GM21529 (cell line): ENCODE data around the gene MYPN.
"Not testable (repeated sequence)": the region's sequence is repeated elsewhere in the genome, so short reads cannot be mapped to it uniquely, and the experiment has no call there.

ENCODE experiments used
- ATAC-seq: cut with Tn5 transposase; IDR thresholded peaks from one replicate; pipeline ENCODE4 v1.9.1; 2021; ENCODE audit not compliant: unreplicated experiment

The MYPN gene

DNA sequence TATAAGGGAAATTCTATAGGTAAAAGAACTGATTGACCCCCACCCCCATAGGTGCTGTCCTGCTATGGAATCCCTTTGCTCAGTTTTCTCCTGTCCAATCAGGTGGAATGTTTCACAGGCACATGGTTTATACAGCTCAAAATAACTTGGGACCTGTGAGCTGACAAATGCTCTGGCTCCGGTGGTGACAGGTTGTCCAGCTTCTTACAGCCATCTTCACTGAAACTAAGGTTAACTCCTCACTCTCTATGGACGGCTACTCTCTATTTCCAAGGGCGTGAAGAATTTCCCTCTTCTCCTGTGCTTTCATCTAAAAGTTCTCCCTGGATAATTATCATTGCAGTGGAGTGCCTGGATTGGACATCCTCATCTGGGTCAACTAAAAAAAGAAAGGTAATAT, at the start of gene MYPN:
TSS of gene MYPN (plus strand) at position 158 of the 400 bp plus-strand sequence. CDS start 11,951 bp downstream, outside the sequence.
- no peak for ATAC-seq

DNA sequence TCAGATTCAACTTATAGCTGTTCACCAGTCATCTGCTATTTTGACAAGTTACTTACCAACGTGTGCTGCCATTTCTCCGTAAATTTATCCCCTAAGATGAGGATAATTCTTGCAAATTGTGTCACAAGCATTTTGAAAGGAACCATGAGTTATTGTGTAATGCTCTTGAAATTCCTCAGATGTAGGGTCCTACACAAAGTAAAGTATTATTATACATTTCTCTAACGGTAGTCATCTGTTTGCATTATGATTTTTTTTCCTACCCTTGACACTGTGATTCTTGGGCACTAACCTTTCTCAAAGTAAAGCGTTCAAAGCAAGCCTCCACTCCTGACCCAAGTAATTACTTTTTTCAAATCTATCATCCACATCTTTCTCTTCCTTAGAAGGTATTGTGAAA, 42.3 kb upstream of the MYPN start:
- no peak for ATAC-seq

- no peak for ATAC-seq
Observed at GRCh38 chr10:68067508-68067907, 41.8 kb upstream of the MYPN start.

- no peak for ATAC-seq
Observed at GRCh38 chr10:68073631-68074030, 35.7 kb upstream of the MYPN start.

GRCh38 chr10:68074031-68074774, 35.1 kb upstream of the MYPN start:
- no peak for ATAC-seq

- ATAC-seq = peak; percentile 91
Observed at GRCh38 chr10:68074775-68075549, 34.3 kb upstream of the MYPN start, which contains the start of gene HERC4. Gene HERC4 (minus strand): TSS chr10:68075283. CDS start chr10:68073108, 2,175 bp downstream.

- ATAC-seq = no peak
Observed at GRCh38 chr10:68075550-68076004, 33.7 kb upstream of the MYPN start.

GRCh38 chr10:68076081-68076480, 33.2 kb upstream of the MYPN start:
- ATAC-seq = not testable (repeated sequence)

DNA sequence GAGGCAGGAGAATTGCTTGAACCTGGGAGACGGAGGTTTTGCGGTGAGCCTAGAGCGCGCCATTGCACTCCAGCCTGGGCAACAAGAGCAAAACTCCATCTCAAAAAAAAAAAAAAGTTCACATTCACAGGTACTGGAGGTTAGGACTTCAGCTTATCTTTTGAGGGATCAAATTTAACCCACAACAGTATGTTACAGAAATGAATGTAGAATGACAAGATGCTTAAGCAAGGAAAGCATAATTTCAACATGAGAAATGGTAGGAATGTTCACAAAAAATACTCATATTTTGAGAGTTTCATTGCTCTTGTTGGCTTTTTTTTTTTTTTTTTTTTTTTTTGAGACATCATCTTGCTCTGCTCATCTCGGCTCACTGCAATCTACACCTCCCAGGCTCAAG, 32.3 kb upstream of the MYPN start:
- no peak for ATAC-seq

DNA sequence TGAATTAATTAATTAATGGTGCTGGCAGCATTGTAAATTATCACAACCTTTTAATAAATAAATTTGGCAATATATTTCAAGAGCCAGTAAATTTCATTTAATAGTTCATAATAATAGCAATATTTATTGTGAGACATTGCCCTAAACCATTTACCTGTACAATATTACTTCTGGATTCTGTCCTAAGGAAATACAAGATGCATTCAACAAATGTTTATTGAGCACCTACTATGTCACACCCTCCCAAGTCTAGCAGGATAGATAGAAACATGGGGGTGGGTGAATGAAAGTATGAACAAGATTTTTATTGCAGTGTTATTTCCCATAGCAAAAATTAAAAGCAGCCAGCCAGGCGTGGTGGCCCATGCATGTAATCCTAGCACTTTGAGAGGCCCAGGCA, 29.9 kb upstream of the MYPN start:
- no peak for ATAC-seq

DNA sequence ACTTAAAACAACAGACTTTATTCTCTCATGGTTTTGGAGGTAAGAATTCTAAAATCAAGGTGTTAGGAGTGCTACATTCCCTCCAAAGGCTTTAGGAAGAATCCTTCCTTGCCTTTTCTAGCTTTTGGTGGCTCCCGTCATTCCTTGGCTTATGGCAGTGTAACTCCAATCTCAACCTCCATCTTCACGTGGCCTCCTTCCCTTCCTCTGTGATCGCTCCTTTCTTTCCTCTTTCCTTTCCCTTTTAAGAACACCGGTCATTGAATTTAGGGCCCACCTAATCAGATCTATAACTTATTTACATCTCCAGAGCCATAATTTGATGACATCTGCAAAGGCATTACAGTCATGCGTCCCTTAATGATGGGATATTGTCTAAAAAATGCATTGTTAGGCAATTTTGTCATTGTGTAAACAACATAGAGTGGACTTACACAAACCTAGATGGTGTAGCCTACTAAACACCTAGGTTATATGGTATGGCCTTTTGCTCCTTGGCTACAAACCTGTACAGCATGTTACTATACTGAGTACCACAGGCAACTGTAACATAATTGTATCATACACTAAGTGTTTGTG, 28.3 kb upstream of the MYPN start:
- no peak for ATAC-seq

- no peak for ATAC-seq
Observed at GRCh38 chr10:68081916-68082315, 27.4 kb upstream of the MYPN start.

DNA sequence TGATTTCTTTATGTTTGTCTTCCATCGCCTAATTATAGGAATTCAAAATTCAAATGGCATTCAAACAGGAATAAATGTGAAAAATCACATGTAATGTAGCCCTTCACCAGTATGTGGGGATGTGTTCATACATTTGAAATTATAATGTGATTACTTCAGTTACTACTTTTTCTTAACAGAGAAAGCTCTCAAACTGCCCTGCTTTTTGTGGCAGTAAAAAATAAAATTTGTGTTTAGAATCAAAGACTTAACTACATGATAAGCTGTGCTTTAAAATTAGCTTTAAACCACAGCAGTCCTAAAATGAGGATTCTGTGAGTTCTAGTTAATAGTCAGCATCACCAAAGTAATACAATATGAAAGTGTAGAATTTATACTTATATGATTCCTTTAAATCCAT, 26.4 kb upstream of the MYPN start:
- ATAC-seq = no peak

DNA sequence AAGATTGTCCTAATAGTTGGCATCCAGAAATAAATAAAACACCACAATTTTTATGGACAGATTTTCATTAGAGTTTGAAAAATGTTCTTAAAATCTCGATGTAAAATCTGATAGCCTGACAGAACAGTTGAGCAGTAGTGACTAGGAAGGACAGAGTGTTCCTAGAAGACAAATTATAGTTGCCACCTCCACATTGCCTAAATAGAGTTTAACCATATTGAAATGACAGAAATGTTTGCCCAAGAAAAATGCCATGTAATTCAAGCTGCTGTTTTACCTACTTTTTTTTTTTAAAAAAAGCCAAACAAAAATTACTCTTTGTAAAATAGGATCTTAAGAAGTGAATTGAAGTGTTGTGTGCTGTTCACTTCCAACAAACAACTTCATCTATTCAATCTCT, 25.3 kb upstream of the MYPN start:
- ATAC-seq = no peak

DNA sequence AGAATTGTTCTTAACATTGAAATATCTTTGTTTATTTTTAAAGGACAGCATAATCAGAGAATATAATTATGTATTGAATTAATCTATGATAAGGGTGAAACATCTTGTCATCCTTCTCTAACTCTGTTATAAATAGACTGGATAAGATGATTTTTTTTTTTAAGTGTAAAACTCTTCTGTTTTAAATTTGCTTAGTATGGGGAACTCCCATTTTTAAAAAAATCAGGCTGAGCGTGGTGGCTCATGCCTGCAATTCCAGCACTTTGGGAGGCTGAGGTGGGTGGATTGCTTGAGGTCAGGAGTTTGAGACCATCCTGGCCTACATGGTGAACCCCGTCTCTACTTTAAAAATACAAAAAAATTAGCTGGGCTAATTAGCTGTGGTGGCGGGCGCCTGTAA, 24.8 kb upstream of the MYPN start:
- no peak for ATAC-seq

- ATAC-seq = no peak
Observed at GRCh38 chr10:68086011-68086410, 23.3 kb upstream of the MYPN start.

- ATAC-seq = no peak
Observed at GRCh38 chr10:68086910-68087684, 22.2 kb upstream of the MYPN start.

DNA sequence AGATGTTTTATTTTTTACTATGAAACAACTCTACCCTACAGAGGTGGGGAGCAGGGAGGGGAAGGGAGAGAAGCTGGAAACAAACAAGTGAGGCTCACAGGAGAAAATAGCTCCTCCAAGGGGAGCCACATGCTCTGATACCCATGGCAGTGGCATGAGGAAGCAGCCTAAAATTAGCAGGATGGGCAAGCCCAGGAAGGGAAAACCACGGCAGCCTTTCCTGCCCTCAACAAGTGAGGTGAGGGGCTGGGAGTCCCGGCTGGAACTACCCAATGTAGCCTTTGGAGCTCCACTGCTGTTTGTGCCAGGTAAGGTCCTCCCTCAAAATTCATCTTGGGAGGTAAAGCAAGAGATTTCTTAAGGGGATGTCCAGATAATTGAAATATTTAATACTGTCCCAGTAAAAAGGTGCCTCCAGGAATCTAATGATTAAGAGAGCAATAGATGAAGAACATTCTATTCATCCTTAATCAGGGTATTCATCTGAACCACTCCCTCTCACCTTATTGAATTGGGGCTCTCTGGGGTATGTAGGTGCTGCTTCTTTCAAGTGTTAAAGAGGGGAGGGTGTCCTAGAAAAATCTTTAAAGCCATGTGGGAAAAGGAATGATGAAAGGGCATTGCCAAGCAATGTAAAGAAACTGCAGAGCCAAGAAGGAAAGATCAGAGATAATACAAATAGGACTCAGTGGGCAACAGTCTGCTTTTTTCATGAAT, 21.4 kb upstream of the MYPN start:
- no peak for ATAC-seq

- ATAC-seq = peak; percentile 70
Observed at GRCh38 chr10:68088740-68089139, 20.5 kb upstream of the MYPN start.

- ATAC-seq = no peak
Observed at GRCh38 chr10:68090586-68090985, 18.7 kb upstream of the MYPN start.
